Hindlimb muscle (tissue), 1 donor: ENCODE results near the gene SLC35D2. TPM values are rescaled to one million over a fixed set of nuclear protein-coding genes. Genes with fewer than 3 reads are reported as not detected.

Experiments
- DNase-seq: peaks from one replicate; pipeline ENCODE4 v3.0.0-alpha.2; 2013
- polyA plus RNA-seq: library from polyadenylated mRNA; unstranded; fragments of 120-200 nt; gene quantifications from one replicate; pipeline ENCODE4 v1.2.1, GENCODE V29; 2013; ENCODE audit not compliant: insufficient read length

Gene SLC35D2
- 23.3 TPM for polyA plus RNA-seq

- DNase-seq, result peak; percentile 49
Observed at GRCh38 chr9:96383165-96383942, at the start of gene SLC35D2. Gene SLC35D2, minus strand, starts transcription at chr9:96383711. Its CDS starts 77 bp downstream, at chr9:96383634.

- DNase-seq, result no peak
Observed at GRCh38 chr9:96430377-96430776, 46.9 kb upstream of the SLC35D2 start.

- DNase-seq, result no peak
Observed at GRCh38 chr9:96429732-96430131, 46.2 kb upstream of the SLC35D2 start.

GRCh38 chr9:96425500-96426169 lies 42.1 kb upstream of the SLC35D2 start:
- no peak for DNase-seq

- no peak for DNase-seq
Observed at GRCh38 chr9:96423985-96424336, 40.5 kb upstream of the SLC35D2 start.

GRCh38 chr9:96423322-96423984 lies 39.9 kb upstream of the SLC35D2 start:
- no peak for DNase-seq

- DNase-seq, result no peak
Observed at GRCh38 chr9:96420468-96421219, 37.1 kb upstream of the SLC35D2 start.

- no peak for DNase-seq
Observed at GRCh38 chr9:96419691-96419969, 36.1 kb upstream of the SLC35D2 start.

GRCh38 chr9:96418920-96419690 lies 35.6 kb upstream of the SLC35D2 start:
- no peak for DNase-seq

- peak; percentile 96 for DNase-seq
Observed at GRCh38 chr9:96418083-96418919, 34.8 kb upstream of the SLC35D2 start, which contains the start of gene ZNF367. Gene ZNF367, minus strand, starts transcription at chr9:96418370. Its CDS starts 338 bp downstream, at chr9:96418032.

- peak; percentile 11 for DNase-seq
Observed at GRCh38 chr9:96417661-96418082, 34.2 kb upstream of the SLC35D2 start.

GRCh38 chr9:96417051-96417586 lies 33.6 kb upstream of the SLC35D2 start:
- DNase-seq, result peak; percentile 90

GRCh38 chr9:96413302-96414221 lies 30.1 kb upstream of the SLC35D2 start:
- DNase-seq, result no peak

GRCh38 chr9:96412174-96412913 lies 28.8 kb upstream of the SLC35D2 start:
- DNase-seq, result no peak

GRCh38 chr9:96411129-96411838 lies 27.8 kb upstream of the SLC35D2 start:
- no peak for DNase-seq

- no peak for DNase-seq
Observed at GRCh38 chr9:96408409-96409280, 25.1 kb upstream of the SLC35D2 start.
